SK-N-SH treated with all-trans-retinoic acid at 6 μM for 48 hours (cell line): ENCODE measurements around the gene PABPC1L.

ENCODE experiments used
- ATAC-seq: fragments of 200-7000 bp; cut with Tn5 transposase; 3 replicates; pipeline ENCODE4 v1.9.1; 2020; ENCODE audit warnings: mild to moderate bottlenecking, moderate library complexity
- ARNTL ChIP-seq: fragments of 450-650 bp; formaldehyde crosslinking; IDR thresholded peaks from 2 replicates; pipeline ENCODE4 v1.5.0; 2020; ENCODE audit warnings: low read depth, mild to moderate bottlenecking, moderate library complexity, borderline replicate concordance
- BACH2 ChIP-seq: fragments of 250-450 bp; sonication (Bioruptor Pico); IDR thresholded peaks from 2 replicates; pipeline ENCODE4 v1.9.0; 2021; ENCODE audit warnings: mild to moderate bottlenecking, borderline replicate concordance
- CSDC2 ChIP-seq: fragments of 250-450 bp; sonication (Bioruptor Pico); IDR thresholded peaks from 2 replicates; pipeline ENCODE4 v1.5.0; 2020; ENCODE audit warnings: mild to moderate bottlenecking, moderate library complexity
- GLIS3 ChIP-seq: fragments of 250-450 bp; sonication (Bioruptor Pico); IDR thresholded peaks from 2 replicates; pipeline ENCODE4 v1.5.0; 2020; ENCODE audit warnings: mild to moderate bottlenecking, moderate library complexity
- ISL1 ChIP-seq: fragments of 250-450 bp; sonication (Bioruptor Pico); IDR thresholded peaks from 2 replicates; pipeline ENCODE4 v2.1.2; 2022; ENCODE audit warnings: mild to moderate bottlenecking, moderate library complexity
- OSR1 ChIP-seq: fragments of 250-450 bp; sonication (Bioruptor Pico); IDR thresholded peaks from 2 replicates; pipeline ENCODE4 v1.8.0; 2022; ENCODE audit warnings: moderate library complexity, mild to moderate bottlenecking, inconsistent platforms
- PPARA ChIP-seq: fragments of 250-450 bp; sonication (Bioruptor Pico); IDR thresholded peaks from 2 replicates; pipeline ENCODE4 v1.5.0; 2020; ENCODE audit warnings: mild to moderate bottlenecking, borderline replicate concordance
- RARB ChIP-seq: fragments of 250-450 bp; sonication (Bioruptor Pico); IDR thresholded peaks from 2 replicates; pipeline ENCODE4 v1.8.0; 2021; ENCODE audit warnings: mild to moderate bottlenecking, moderate library complexity
- SNAI2 ChIP-seq: fragments of 250-450 bp; sonication (Bioruptor Pico); IDR thresholded peaks from 2 replicates; pipeline ENCODE4 v1.5.0; 2020; ENCODE audit warnings: mild to moderate bottlenecking, moderate library complexity
- TCF4 ChIP-seq: fragments of 250-450 bp; sonication (Bioruptor Pico); IDR thresholded peaks from 2 replicates; pipeline ENCODE4 v1.8.0; 2021; ENCODE audit warnings: mild to moderate bottlenecking, moderate library complexity, borderline replicate concordance
- ZC3H10 ChIP-seq: fragments of 250-450 bp; sonication (Bioruptor Pico); IDR thresholded peaks from 2 replicates; pipeline ENCODE4 v1.5.1; 2021; ENCODE audit warnings: mild to moderate bottlenecking, moderate library complexity
- ZFP3 ChIP-seq: fragments of 250-450 bp; sonication (Bioruptor Pico); IDR thresholded peaks from 2 replicates; pipeline ENCODE4 v1.5.0; 2020; ENCODE audit warnings: mild to moderate bottlenecking, moderate library complexity
- ZFP30 ChIP-seq: fragments of 450-650 bp; formaldehyde crosslinking; IDR thresholded peaks from 2 replicates; pipeline ENCODE4 v1.5.0; 2022; ENCODE audit warnings: mild to moderate bottlenecking, moderate library complexity
- ZNF565 ChIP-seq: fragments of 450-650 bp; formaldehyde crosslinking; conservative IDR thresholded peaks from 2 replicates; pipeline ENCODE4 v1.5.0; 2020; ENCODE audit warnings: low read depth, mild to moderate bottlenecking, moderate library complexity
- ZNF70 ChIP-seq: fragments of 450-650 bp; formaldehyde crosslinking; IDR thresholded peaks from 2 replicates; pipeline ENCODE4 v1.5.0; 2020; ENCODE audit warnings: mild to moderate bottlenecking, moderate library complexity
- ZNF8 ChIP-seq: fragments of 450-650 bp; formaldehyde crosslinking; IDR thresholded peaks from 2 replicates; pipeline ENCODE4 v1.5.0; 2020; ENCODE audit warnings: mild to moderate bottlenecking, moderate library complexity
- TF ChIP-seq, protein P1 (sequence below): fragments of 250-450 bp; sonication (Bioruptor Pico); IDR thresholded peaks from 2 replicates; pipeline ENCODE4 v1.5.0; 2020; ENCODE audit warnings: mild to moderate bottlenecking, moderate library complexity
- TF ChIP-seq, protein P2 (sequence below): fragments of 250-450 bp; sonication (Bioruptor Pico); IDR thresholded peaks from 2 replicates; pipeline ENCODE4 v1.8.0; 2021; ENCODE audit warnings: low read depth, mild to moderate bottlenecking, moderate library complexity, borderline replicate concordance
- TF ChIP-seq, protein P3 (sequence below): fragments of 250-450 bp; sonication (Bioruptor Pico); IDR thresholded peaks from 2 replicates; pipeline ENCODE4 v1.5.1; 2021; ENCODE audit warnings: mild to moderate bottlenecking, moderate library complexity
- TF ChIP-seq, protein P4 (sequence below): fragments of 250-450 bp; sonication (Bioruptor Pico); IDR thresholded peaks from 2 replicates; pipeline ENCODE4 v1.5.1; 2020; ENCODE audit warnings: low read depth, mild to moderate bottlenecking, moderate library complexity
- TF ChIP-seq, protein P5 (sequence below): fragments of 250-450 bp; sonication (Bioruptor Pico); IDR thresholded peaks from 2 replicates; pipeline ENCODE4 v1.8.0; 2020; ENCODE audit warnings: mild to moderate bottlenecking, moderate library complexity, borderline replicate concordance

The PABPC1L gene

DNA sequence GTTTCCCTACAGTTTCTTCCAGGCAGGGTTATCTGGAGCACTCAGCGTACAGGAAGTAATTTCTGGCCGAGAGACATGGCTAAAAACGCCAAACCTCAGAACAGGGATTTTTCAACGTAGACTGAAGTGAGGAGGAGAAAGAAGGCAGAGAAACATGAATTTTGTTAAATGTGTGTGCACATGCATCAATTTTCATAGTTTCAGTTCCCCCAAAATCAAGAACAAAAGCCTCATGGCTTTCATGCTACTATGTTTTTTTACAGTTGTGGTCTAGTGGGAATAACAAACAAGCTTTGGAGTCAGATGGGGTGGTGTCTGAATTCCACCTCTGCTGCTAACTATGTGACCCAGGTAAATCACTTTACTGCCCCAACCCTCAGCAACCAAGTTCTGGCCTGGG is 45.4 kb downstream of the PABPC1L start:
- no peak for ATAC-seq
- no peak for TF ChIP-seq CSDC2 (CRISPR knock-in tag)
- no peak for TF ChIP-seq ZNF8 (CRISPR knock-in tag)
- TF ChIP-seq, protein P1, sequence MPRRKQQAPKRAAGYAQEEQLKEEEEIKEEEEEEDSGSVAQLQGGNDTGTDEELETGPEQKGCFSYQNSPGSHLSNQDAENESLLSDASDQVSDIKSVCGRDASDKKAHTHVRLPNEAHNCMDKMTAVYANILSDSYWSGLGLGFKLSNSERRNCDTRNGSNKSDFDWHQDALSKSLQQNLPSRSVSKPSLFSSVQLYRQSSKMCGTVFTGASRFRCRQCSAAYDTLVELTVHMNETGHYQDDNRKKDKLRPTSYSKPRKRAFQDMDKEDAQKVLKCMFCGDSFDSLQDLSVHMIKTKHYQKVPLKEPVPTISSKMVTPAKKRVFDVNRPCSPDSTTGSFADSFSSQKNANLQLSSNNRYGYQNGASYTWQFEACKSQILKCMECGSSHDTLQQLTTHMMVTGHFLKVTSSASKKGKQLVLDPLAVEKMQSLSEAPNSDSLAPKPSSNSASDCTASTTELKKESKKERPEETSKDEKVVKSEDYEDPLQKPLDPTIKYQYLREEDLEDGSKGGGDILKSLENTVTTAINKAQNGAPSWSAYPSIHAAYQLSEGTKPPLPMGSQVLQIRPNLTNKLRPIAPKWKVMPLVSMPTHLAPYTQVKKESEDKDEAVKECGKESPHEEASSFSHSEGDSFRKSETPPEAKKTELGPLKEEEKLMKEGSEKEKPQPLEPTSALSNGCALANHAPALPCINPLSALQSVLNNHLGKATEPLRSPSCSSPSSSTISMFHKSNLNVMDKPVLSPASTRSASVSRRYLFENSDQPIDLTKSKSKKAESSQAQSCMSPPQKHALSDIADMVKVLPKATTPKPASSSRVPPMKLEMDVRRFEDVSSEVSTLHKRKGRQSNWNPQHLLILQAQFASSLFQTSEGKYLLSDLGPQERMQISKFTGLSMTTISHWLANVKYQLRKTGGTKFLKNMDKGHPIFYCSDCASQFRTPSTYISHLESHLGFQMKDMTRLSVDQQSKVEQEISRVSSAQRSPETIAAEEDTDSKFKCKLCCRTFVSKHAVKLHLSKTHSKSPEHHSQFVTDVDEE (CRISPR knock-in tag), result no peak
- no peak for TF ChIP-seq ZC3H10 (CRISPR knock-in tag)
- TF ChIP-seq ISL1 (CRISPR knock-in tag), result no peak
- no peak for TF ChIP-seq PPARA
- TF ChIP-seq TCF4 (CRISPR knock-in tag), result no peak
- TF ChIP-seq OSR1 (CRISPR knock-in tag), result no peak
- TF ChIP-seq ZFP3 (CRISPR knock-in tag), result no peak
- no peak for TF ChIP-seq ARNTL (CRISPR knock-in tag)
- TF ChIP-seq, protein P2, sequence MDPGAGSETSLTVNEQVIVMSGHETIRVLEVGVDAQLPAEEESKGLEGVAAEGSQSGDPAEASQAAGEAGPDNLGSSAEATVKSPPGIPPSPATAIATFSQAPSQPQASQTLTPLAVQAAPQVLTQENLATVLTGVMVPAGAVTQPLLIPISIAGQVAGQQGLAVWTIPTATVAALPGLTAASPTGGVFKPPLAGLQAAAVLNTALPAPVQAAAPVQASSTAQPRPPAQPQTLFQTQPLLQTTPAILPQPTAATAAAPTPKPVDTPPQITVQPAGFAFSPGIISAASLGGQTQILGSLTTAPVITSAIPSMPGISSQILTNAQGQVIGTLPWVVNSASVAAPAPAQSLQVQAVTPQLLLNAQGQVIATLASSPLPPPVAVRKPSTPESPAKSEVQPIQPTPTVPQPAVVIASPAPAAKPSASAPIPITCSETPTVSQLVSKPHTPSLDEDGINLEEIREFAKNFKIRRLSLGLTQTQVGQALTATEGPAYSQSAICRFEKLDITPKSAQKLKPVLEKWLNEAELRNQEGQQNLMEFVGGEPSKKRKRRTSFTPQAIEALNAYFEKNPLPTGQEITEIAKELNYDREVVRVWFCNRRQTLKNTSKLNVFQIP (CRISPR knock-in tag), result no peak
- TF ChIP-seq GLIS3, result no peak
- TF ChIP-seq, protein P3, sequence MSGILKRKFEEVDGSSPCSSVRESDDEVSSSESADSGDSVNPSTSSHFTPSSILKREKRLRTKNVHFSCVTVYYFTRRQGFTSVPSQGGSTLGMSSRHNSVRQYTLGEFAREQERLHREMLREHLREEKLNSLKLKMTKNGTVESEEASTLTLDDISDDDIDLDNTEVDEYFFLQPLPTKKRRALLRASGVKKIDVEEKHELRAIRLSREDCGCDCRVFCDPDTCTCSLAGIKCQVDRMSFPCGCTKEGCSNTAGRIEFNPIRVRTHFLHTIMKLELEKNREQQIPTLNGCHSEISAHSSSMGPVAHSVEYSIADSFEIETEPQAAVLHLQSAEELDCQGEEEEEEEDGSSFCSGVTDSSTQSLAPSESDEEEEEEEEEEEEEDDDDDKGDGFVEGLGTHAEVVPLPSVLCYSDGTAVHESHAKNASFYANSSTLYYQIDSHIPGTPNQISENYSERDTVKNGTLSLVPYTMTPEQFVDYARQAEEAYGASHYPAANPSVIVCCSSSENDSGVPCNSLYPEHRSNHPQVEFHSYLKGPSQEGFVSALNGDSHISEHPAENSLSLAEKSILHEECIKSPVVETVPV (CRISPR knock-in tag), result no peak
- no peak for TF ChIP-seq RARB (CRISPR knock-in tag)
- TF ChIP-seq ZNF565 (CRISPR knock-in tag), result no peak
- TF ChIP-seq BACH2, result no peak
- no peak for TF ChIP-seq SNAI2
- TF ChIP-seq, protein P4, sequence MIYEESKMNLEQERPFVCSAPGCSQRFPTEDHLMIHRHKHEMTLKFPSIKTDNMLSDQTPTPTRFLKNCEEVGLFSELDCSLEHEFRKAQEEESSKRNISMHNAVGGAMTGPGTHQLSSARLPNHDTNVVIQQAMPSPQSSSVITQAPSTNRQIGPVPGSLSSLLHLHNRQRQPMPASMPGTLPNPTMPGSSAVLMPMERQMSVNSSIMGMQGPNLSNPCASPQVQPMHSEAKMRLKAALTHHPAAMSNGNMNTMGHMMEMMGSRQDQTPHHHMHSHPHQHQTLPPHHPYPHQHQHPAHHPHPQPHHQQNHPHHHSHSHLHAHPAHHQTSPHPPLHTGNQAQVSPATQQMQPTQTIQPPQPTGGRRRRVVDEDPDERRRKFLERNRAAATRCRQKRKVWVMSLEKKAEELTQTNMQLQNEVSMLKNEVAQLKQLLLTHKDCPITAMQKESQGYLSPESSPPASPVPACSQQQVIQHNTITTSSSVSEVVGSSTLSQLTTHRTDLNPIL (CRISPR knock-in tag), result no peak

DNA sequence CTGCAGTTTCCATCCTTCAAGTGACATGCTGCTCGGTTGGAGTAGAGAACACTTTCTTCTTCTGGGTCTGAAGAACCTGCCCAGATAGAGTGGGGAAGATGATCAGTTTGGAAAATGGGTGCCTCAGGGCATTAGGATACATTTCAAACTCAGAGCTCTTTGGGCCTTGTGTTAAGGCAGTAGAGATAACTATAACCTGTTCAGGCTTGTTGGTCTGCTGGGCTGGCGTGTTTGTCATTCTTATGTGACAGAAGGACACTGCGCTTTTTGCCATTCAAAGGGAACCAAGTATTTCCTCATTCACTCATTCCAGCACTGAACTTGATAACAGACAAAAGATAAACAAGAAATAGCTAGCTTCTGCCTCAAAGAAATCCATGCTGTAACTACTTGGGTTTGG is 46.5 kb downstream of the PABPC1L start:
- TF ChIP-seq ZFP3 (CRISPR knock-in tag) (no peak), RARB (CRISPR knock-in tag) (no peak), GLIS3 (no peak), CSDC2 (CRISPR knock-in tag) (no peak), SNAI2 (no peak), ZNF70 (CRISPR knock-in tag) (no peak), ARNTL (CRISPR knock-in tag) (no peak)
- TF ChIP-seq, protein P2 (CRISPR knock-in tag), result no peak
- TF ChIP-seq, protein P4 (CRISPR knock-in tag), result no peak
- ATAC-seq, result no peak

DNA sequence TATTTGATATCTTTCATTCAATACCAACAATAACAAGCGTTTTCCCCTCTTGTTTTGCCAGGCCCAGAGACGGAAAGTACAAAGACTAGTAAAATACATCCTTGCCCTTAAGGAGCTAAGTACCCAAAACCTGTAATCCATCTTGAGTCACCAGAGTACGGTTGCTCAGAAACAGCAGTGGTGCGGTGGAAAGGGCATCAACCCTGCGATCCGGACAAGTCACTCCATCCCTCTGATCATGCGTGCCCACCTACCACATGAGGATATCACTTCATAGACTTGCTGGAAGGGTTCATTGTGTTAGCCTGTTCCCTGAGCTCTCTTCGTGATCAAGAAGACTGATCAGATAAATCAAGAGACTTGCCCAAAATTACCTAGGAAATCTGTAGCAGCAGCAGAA is 48.4 kb downstream of the PABPC1L start:
- TF ChIP-seq ZNF565 (CRISPR knock-in tag) (no peak), ZFP3 (CRISPR knock-in tag) (no peak), ZFP30 (no peak), ISL1 (CRISPR knock-in tag) (no peak), RARB (CRISPR knock-in tag) (no peak), ZNF70 (CRISPR knock-in tag) (no peak)
- TF ChIP-seq, protein P5, sequence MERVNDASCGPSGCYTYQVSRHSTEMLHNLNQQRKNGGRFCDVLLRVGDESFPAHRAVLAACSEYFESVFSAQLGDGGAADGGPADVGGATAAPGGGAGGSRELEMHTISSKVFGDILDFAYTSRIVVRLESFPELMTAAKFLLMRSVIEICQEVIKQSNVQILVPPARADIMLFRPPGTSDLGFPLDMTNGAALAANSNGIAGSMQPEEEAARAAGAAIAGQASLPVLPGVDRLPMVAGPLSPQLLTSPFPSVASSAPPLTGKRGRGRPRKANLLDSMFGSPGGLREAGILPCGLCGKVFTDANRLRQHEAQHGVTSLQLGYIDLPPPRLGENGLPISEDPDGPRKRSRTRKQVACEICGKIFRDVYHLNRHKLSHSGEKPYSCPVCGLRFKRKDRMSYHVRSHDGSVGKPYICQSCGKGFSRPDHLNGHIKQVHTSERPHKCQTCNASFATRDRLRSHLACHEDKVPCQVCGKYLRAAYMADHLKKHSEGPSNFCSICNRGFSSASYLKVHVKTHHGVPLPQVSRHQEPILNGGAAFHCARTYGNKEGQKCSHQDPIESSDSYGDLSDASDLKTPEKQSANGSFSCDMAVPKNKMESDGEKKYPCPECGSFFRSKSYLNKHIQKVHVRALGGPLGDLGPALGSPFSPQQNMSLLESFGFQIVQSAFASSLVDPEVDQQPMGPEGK, result no peak
- TF ChIP-seq, protein P3 (CRISPR knock-in tag), result no peak
- no peak for ATAC-seq
